ACC112 (cell line): ENCODE results near the gene HS6ST3.

Experiments
- H2AFZ ChIP-seq: fragments of 200-600 bp; sonication (generic); one replicate; pipeline ENCODE4 v1.6.0; 2017; ENCODE audit warnings: antibody characterized with exemption, low read length; ENCODE audit not compliant: unreplicated experiment
- H3K27ac ChIP-seq: fragments of 200-600 bp; sonication (generic); 2 replicates; pipeline ENCODE4 v1.5.1; 2014; ENCODE audit warnings: low read depth, mild to moderate bottlenecking, antibody characterized with exemption, low read length, moderate library complexity
- H3K27me3 ChIP-seq: fragments of 200-600 bp; sonication (generic); 2 replicates; pipeline ENCODE4 v1.6.1; 2014; ENCODE audit warnings: mild to moderate bottlenecking, antibody characterized with exemption, low read length, moderate library complexity, mixed read lengths; ENCODE audit not compliant: insufficient read depth
- H3K36me3 ChIP-seq: fragments of 200-600 bp; sonication (generic); 2 replicates; pipeline ENCODE4 v1.6.1; 2016; ENCODE audit warnings: mild to moderate bottlenecking, antibody characterized with exemption, low read length, moderate library complexity, mixed read lengths; ENCODE audit not compliant: insufficient read depth
- H3K4me1 ChIP-seq: fragments of 200-600 bp; sonication (generic); one replicate; pipeline ENCODE4 v1.6.1; 2016; ENCODE audit warnings: low read length, mixed read lengths; ENCODE audit not compliant: insufficient read depth, unreplicated experiment, control insufficient read depth
- H3K4me3 ChIP-seq: fragments of 200-600 bp; sonication (generic); 2 replicates; pipeline ENCODE4 v1.5.1; 2014; ENCODE audit warnings: mild to moderate bottlenecking, low read depth, low read length
- H3K79me2 ChIP-seq: fragments of 200-600 bp; sonication (generic); one replicate; pipeline ENCODE4 v1.6.0; 2016; ENCODE audit warnings: low read length; ENCODE audit not compliant: control insufficient read depth, unreplicated experiment, insufficient read depth

HS6ST3 gene

GRCh38 chr13:96198038-96198437, 108.1 kb downstream of the HS6ST3 start:
- H3K27me3 ChIP-seq, result peaks cover 27% of the 10 kb centered on the region; the same call in 1 of the 2 replicates
- H3K79me2 ChIP-seq, result no peaks in the 10 kb centered on the region
- no peak overlapping the region for H2AFZ ChIP-seq
- H3K4me3 ChIP-seq, result no peak overlapping the region
- no peaks in the 10 kb centered on the region for H3K36me3 ChIP-seq
- no peak overlapping the region for H3K27ac ChIP-seq
- no peaks in the 10 kb centered on the region for H3K4me1 ChIP-seq

- Histone ChIP-seq H3K27me3 (peaks cover 24% of the 10 kb centered on the region; the same call in 1 of the 2 replicates), H2AFZ (no peak overlapping the region)
These were observed 109.4 kb downstream of the HS6ST3 start for GRCh38 chr13:96199315-96199714.

GRCh38 chr13:96200810-96201209, 110.9 kb downstream of the HS6ST3 start:
- Histone ChIP-seq H3K27me3 (peaks cover 9% of the 10 kb centered on the region; the same call in 1 of the 2 replicates), H3K36me3 (no peaks in the 10 kb centered on the region), H3K27ac (no peak overlapping the region), H3K4me1 (no peaks in the 10 kb centered on the region), H3K79me2 (no peaks in the 10 kb centered on the region), H2AFZ (no peak overlapping the region), H3K4me3 (no peak overlapping the region)

More at GRCh38 chr13:96199315-96199714, 109.4 kb downstream of the HS6ST3 start:
- Histone ChIP-seq H3K79me2 (no peaks in the 10 kb centered on the region), H3K4me1 (no peaks in the 10 kb centered on the region), H3K4me3 (no peak overlapping the region), H3K36me3 (no peaks in the 10 kb centered on the region), H3K27ac (no peak overlapping the region)

GRCh38 chr13:96202315-96202714, 112.4 kb downstream of the HS6ST3 start:
- Histone ChIP-seq H3K79me2 (no peaks in the 10 kb centered on the region), H3K4me3 (no peak overlapping the region), H3K27ac (no peak overlapping the region), H3K4me1 (no peaks in the 10 kb centered on the region), H2AFZ (no peak overlapping the region), H3K36me3 (no peaks in the 10 kb centered on the region), H3K27me3 (no peaks in the 10 kb centered on the region)

GRCh38 chr13:96203471-96203870, 113.6 kb downstream of the HS6ST3 start:
- no peak overlapping the region for H2AFZ ChIP-seq
- no peak overlapping the region for H3K27ac ChIP-seq
- H3K4me1 ChIP-seq, result no peaks in the 10 kb centered on the region
- H3K27me3 ChIP-seq, result no peaks in the 10 kb centered on the region
- no peak overlapping the region for H3K4me3 ChIP-seq
- H3K36me3 ChIP-seq, result no peaks in the 10 kb centered on the region
- H3K79me2 ChIP-seq, result no peaks in the 10 kb centered on the region

GRCh38 chr13:96214824-96215445, 125.0 kb downstream of the HS6ST3 start:
- Histone ChIP-seq H3K36me3 (no peaks in the 10 kb centered on the region), H3K4me1 (no peaks in the 10 kb centered on the region), H2AFZ (no peak overlapping the region), H3K79me2 (no peaks in the 10 kb centered on the region), H3K27ac (no peak overlapping the region), H3K27me3 (no peaks in the 10 kb centered on the region), H3K4me3 (no peak overlapping the region)

- H3K27ac ChIP-seq, result no peak overlapping the region
- H3K27me3 ChIP-seq, result no peaks in the 10 kb centered on the region
- no peak overlapping the region for H3K4me3 ChIP-seq
- no peaks in the 10 kb centered on the region for H3K36me3 ChIP-seq
- H2AFZ ChIP-seq, result no peak overlapping the region
- no peaks in the 10 kb centered on the region for H3K4me1 ChIP-seq
- no peaks in the 10 kb centered on the region for H3K79me2 ChIP-seq
These were observed 126.6 kb downstream of the HS6ST3 start for GRCh38 chr13:96216543-96216942.

- Histone ChIP-seq H3K4me3 (no peak overlapping the region), H3K27me3 (no peaks in the 10 kb centered on the region), H3K27ac (no peak overlapping the region), H2AFZ (no peak overlapping the region), H3K4me1 (no peaks in the 10 kb centered on the region), H3K36me3 (no peaks in the 10 kb centered on the region), H3K79me2 (no peaks in the 10 kb centered on the region)
These were observed 128.6 kb downstream of the HS6ST3 start for GRCh38 chr13:96218475-96218874.

GRCh38 chr13:96221471-96221870, 131.6 kb downstream of the HS6ST3 start:
- Histone ChIP-seq H3K4me1 (peaks cover 3% of the 10 kb centered on the region), H3K36me3 (no peaks in the 10 kb centered on the region), H2AFZ (no peak overlapping the region), H3K27me3 (no peaks in the 10 kb centered on the region), H3K4me3 (no peak overlapping the region), H3K27ac (no peak overlapping the region), H3K79me2 (no peaks in the 10 kb centered on the region)

- no peak overlapping the region for H2AFZ ChIP-seq
- no peaks in the 10 kb centered on the region for H3K79me2 ChIP-seq
- H3K4me3 ChIP-seq, result no peak overlapping the region
- no peak overlapping the region for H3K27ac ChIP-seq
- no peaks in the 10 kb centered on the region for H3K36me3 ChIP-seq
- peaks cover 3% of the 10 kb centered on the region for H3K4me1 ChIP-seq
- H3K27me3 ChIP-seq, result no peaks in the 10 kb centered on the region
These were observed 133.3 kb downstream of the HS6ST3 start for GRCh38 chr13:96223231-96223630.

GRCh38 chr13:96229356-96229755, 139.4 kb downstream of the HS6ST3 start:
- H2AFZ ChIP-seq, result no peak overlapping the region
- no peaks in the 10 kb centered on the region for H3K27me3 ChIP-seq
- no peak overlapping the region for H3K27ac ChIP-seq

More at GRCh38 chr13:96229356-96229755, 139.4 kb downstream of the HS6ST3 start:
- Histone ChIP-seq H3K79me2 (no peaks in the 10 kb centered on the region), H3K36me3 (no peaks in the 10 kb centered on the region), H3K4me3 (no peak overlapping the region), H3K4me1 (no peaks in the 10 kb centered on the region)
